HG03060 (cell line): ENCODE data around the gene ZEB2.
A peak's percentile ranks its signal among the peaks of the same experiment; 100 is the strongest.

Experiments
- ATAC-seq: cut with Tn5 transposase; IDR thresholded peaks from one replicate; pipeline ENCODE4 v1.9.1; 2021; ENCODE audit warnings: low read depth, moderate number of reproducible peaks; ENCODE audit not compliant: unreplicated experiment

The ZEB2 gene

GRCh38 chr2:144475044-144475443, 44.9 kb downstream of the ZEB2 start:
- ATAC-seq, result no peak

GRCh38 chr2:144474017-144474416, 45.9 kb downstream of the ZEB2 start:
- no peak for ATAC-seq

GRCh38 chr2:144472911-144473310, 47.0 kb downstream of the ZEB2 start:
- ATAC-seq, result no peak

GRCh38 chr2:144472046-144472412, 47.9 kb downstream of the ZEB2 start:
- no peak for ATAC-seq

GRCh38 chr2:144471305-144472045, 48.4 kb downstream of the ZEB2 start:
- peak; percentile 51 for ATAC-seq

GRCh38 chr2:144470816-144471215, 49.1 kb downstream of the ZEB2 start:
- ATAC-seq, result no peak

GRCh38 chr2:144470334-144470733, 49.6 kb downstream of the ZEB2 start:
- ATAC-seq, result no peak

GRCh38 chr2:144469798-144470197, 50.1 kb downstream of the ZEB2 start:
- ATAC-seq, result no peak

- no peak for ATAC-seq
Observed at GRCh38 chr2:144468823-144469595, 50.9 kb downstream of the ZEB2 start.

- no peak for ATAC-seq
Observed at GRCh38 chr2:144467502-144468137, 52.3 kb downstream of the ZEB2 start.

GRCh38 chr2:144466637-144467036, 53.3 kb downstream of the ZEB2 start:
- ATAC-seq, result no peak

GRCh38 chr2:144465749-144466148, 54.2 kb downstream of the ZEB2 start:
- ATAC-seq, result no peak

GRCh38 chr2:144464730-144465129, 55.2 kb downstream of the ZEB2 start:
- ATAC-seq, result no peak

- no peak for ATAC-seq
Observed at GRCh38 chr2:144463266-144463665, 56.7 kb downstream of the ZEB2 start.

- ATAC-seq, result no peak
Observed at GRCh38 chr2:144462266-144462665, 57.7 kb downstream of the ZEB2 start.

GRCh38 chr2:144461308-144461766, 58.6 kb downstream of the ZEB2 start:
- no peak for ATAC-seq

GRCh38 chr2:144460727-144461307, 59.1 kb downstream of the ZEB2 start:
- no peak for ATAC-seq

- ATAC-seq, result no peak
Observed at GRCh38 chr2:144459937-144460336, 60.0 kb downstream of the ZEB2 start.

- ATAC-seq, result no peak
Observed at GRCh38 chr2:144459286-144459685, 60.6 kb downstream of the ZEB2 start.

- ATAC-seq, result no peak
Observed at GRCh38 chr2:144458541-144458940, 61.4 kb downstream of the ZEB2 start.

GRCh38 chr2:144456680-144457079, 63.2 kb downstream of the ZEB2 start:
- ATAC-seq, result no peak
